H1 (cell line): ENCODE measurements around the gene OR2A2. TPM values are rescaled to one million over a fixed set of nuclear protein-coding genes. Genes with fewer than 3 reads are reported as not detected.

Experiments used
- BACH1 ChIP-seq: IDR thresholded peaks from 2 replicates; pipeline ENCODE4 v1.6.1; 2012; ENCODE audit warnings: low read length, improper control_type of control experiment
- BRCA1 ChIP-seq: IDR thresholded peaks from 2 replicates; pipeline ENCODE4 v1.6.1; 2012; ENCODE audit warnings: low read depth, low read length, improper control_type of control experiment
- MAFK ChIP-seq: IDR thresholded peaks from 2 replicates; pipeline ENCODE4 v1.6.1; 2012; ENCODE audit warnings: low read depth, mild to moderate bottlenecking, improper control_type of control experiment, low read length
- RXRA ChIP-seq: IDR thresholded peaks from 2 replicates; pipeline ENCODE4 v1.6.1; 2011; ENCODE audit warnings: low read depth, mild to moderate bottlenecking, low read length, moderate library complexity; ENCODE audit not compliant: insufficient read depth
- polyA plus RNA-seq, 7 experiments: library from polyadenylated mRNA; depleted of rRNA in 3 of 7; stranded (reverse) in 5 of 7; unstranded in 2 of 7; fragments of >200 nt in 5 of 7; fragments of 200-250 nt in 2 of 7; gene quantifications; 1 replicate in 5 of 7; 2 replicates in 1 of 7; 4 replicates in 1 of 7; pipeline versions ENCODE4 v1.2.1 to v1.2.3, GENCODE V29; 2011 to 2013; ENCODE audit warnings: missing spikeins in 2 of 7, mixed read lengths in 2 of 7
- total RNA-seq: library from RNA; stranded (reverse); fragmentation: NEBNext Ultra II Directional; extraction: Animal tissue kit (Norgen Biotek cat#: 25700); gene quantifications from 2 replicates; pipeline ENCODE4 v1.2.1, GENCODE V29; 2021

OR2A2 gene
- total and polyA plus RNA-seq, 2 of the 8 experiments (the other 6 are each of a cell fraction or from before 2014, with no cell fraction given), result not detected

GRCh38 chr7:144130730-144131129 is 21.3 kb downstream of the OR2A2 start (continued):
- no peak for TF ChIP-seq BRCA1
- TF ChIP-seq BACH1, result no peak
- no peak for TF ChIP-seq RXRA
- TF ChIP-seq MAFK, result no peak
